MM.1S (cell line): ENCODE data around the gene ADCY9.

Experiments used
- DNase-seq: peaks from one replicate; pipeline ENCODE4 v3.0.0-alpha.2; 2015
- H2AFZ ChIP-seq: fragments of 300-600 bp; sonication (generic); 2 replicates; pipeline ENCODE4 v1.6.0; 2016; ENCODE audit warnings: antibody characterized with exemption, low read length
- H3F3A ChIP-seq: fragments of 300-600 bp; sonication (generic); 2 replicates; pipeline ENCODE4 v1.6.1; 2016; ENCODE audit warnings: mild to moderate bottlenecking, antibody characterized with exemption, low read length, moderate library complexity, mixed read lengths; ENCODE audit not compliant: insufficient read depth
- H3K27ac ChIP-seq: fragments of 300-600 bp; sonication (generic); 2 replicates; pipeline ENCODE4 v1.5.1; 2016; ENCODE audit warnings: mild to moderate bottlenecking, low read length
- H3K27me3 ChIP-seq: fragments of 300-600 bp; sonication (generic); replicated peaks from 2 replicates; pipeline ENCODE4 v1.6.0; 2016; ENCODE audit warnings: low read length; ENCODE audit not compliant: insufficient read depth
- H3K36me3 ChIP-seq: fragments of 300-600 bp; sonication (generic); replicated peaks from 2 replicates; pipeline ENCODE4 v1.6.1; 2016; ENCODE audit warnings: mild to moderate bottlenecking, low read length, mixed read lengths; ENCODE audit not compliant: insufficient read depth
- H3K4me1 ChIP-seq: fragments of 300-600 bp; sonication (generic); 2 replicates; pipeline ENCODE4 v1.6.1; 2016; ENCODE audit warnings: low read length, mixed read lengths
- H3K4me2 ChIP-seq: fragments of 300-600 bp; sonication (generic); 2 replicates; pipeline ENCODE4 v1.6.0; 2016; ENCODE audit warnings: low read depth, low read length
- H3K4me3 ChIP-seq: fragments of 300-600 bp; sonication (generic); 2 replicates; pipeline ENCODE4 v1.5.1; 2016; ENCODE audit warnings: low read length, mixed read lengths
- H3K79me2 ChIP-seq: fragments of 300-600 bp; sonication (generic); 2 replicates; pipeline ENCODE4 v1.6.1; 2016; ENCODE audit warnings: mixed run types, low read length, mixed read lengths
- H3K9ac ChIP-seq: fragments of 300-600 bp; sonication (generic); 2 replicates; pipeline ENCODE4 v1.6.1; 2016; ENCODE audit warnings: low read length, mixed read lengths
- H3K9me2 ChIP-seq: fragments of 300-600 bp; sonication (generic); replicated peaks from 2 replicates; pipeline ENCODE4 v1.6.1; 2016; ENCODE audit warnings: mild to moderate bottlenecking, low read length, mixed read lengths; ENCODE audit not compliant: insufficient read depth
- H3K9me3 ChIP-seq: fragments of 300-600 bp; sonication (generic); replicated peaks from 2 replicates; pipeline ENCODE4 v1.6.1; 2016; ENCODE audit warnings: mild to moderate bottlenecking, low read length, mixed read lengths; ENCODE audit not compliant: insufficient read depth
- H4K20me1 ChIP-seq: fragments of 300-600 bp; sonication (generic); 2 replicates; pipeline ENCODE4 v1.6.1; 2016; ENCODE audit warnings: mild to moderate bottlenecking, low read length, moderate library complexity, mixed read lengths; ENCODE audit not compliant: insufficient read depth
- EZH2 ChIP-seq: fragments of 300-600 bp; sonication (generic); optimal IDR thresholded peaks from 2 replicates; pipeline ENCODE3; 2017; ENCODE audit warnings: low read depth, mild to moderate bottlenecking, antibody characterized with exemption, low read length, mixed read lengths
- EZH2phosphoT487 ChIP-seq: fragments of 300-600 bp; sonication (generic); IDR thresholded peaks from 2 replicates; pipeline ENCODE4 v1.6.1; 2018; ENCODE audit warnings: antibody characterized with exemption, low read length
- TF ChIP-seq, protein P1 (sequence below): fragments of 300-600 bp; sonication (generic); IDR thresholded peaks from 2 replicates; pipeline ENCODE4 v1.5.1; 2016; ENCODE audit warnings: antibody characterized with exemption, low read length, mixed read lengths

ADCY9 gene

GRCh38 chr16:4124535-4125294 lies 8.5 kb upstream of the ADCY9 start:
- DNase-seq: no peak
- Histone ChIP-seq H3K79me2 (no peaks in the 10 kb centered on the region), H4K20me1 (no peaks in the 10 kb centered on the region), H3K27ac (no peak overlapping the region), H2AFZ (no peak overlapping the region), H3K4me2 (no peak overlapping the region), H3K4me3 (no peak overlapping the region), H3K36me3 (no peaks in the 10 kb centered on the region), H3K9me3 (no peaks in the 10 kb centered on the region), H3K9me2 (no peaks in the 10 kb centered on the region), H3K4me1 (no peaks in the 10 kb centered on the region), H3K27me3 (peaks cover 48% of the 10 kb centered on the region), H3F3A (no peaks in the 10 kb centered on the region), H3K9ac (no peak overlapping the region)
- TF ChIP-seq EZH2 (no peak), EZH2phosphoT487 (no peak)
- TF ChIP-seq, protein P1, sequence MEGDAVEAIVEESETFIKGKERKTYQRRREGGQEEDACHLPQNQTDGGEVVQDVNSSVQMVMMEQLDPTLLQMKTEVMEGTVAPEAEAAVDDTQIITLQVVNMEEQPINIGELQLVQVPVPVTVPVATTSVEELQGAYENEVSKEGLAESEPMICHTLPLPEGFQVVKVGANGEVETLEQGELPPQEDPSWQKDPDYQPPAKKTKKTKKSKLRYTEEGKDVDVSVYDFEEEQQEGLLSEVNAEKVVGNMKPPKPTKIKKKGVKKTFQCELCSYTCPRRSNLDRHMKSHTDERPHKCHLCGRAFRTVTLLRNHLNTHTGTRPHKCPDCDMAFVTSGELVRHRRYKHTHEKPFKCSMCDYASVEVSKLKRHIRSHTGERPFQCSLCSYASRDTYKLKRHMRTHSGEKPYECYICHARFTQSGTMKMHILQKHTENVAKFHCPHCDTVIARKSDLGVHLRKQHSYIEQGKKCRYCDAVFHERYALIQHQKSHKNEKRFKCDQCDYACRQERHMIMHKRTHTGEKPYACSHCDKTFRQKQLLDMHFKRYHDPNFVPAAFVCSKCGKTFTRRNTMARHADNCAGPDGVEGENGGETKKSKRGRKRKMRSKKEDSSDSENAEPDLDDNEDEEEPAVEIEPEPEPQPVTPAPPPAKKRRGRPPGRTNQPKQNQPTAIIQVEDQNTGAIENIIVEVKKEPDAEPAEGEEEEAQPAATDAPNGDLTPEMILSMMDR: no peak

DNA sequence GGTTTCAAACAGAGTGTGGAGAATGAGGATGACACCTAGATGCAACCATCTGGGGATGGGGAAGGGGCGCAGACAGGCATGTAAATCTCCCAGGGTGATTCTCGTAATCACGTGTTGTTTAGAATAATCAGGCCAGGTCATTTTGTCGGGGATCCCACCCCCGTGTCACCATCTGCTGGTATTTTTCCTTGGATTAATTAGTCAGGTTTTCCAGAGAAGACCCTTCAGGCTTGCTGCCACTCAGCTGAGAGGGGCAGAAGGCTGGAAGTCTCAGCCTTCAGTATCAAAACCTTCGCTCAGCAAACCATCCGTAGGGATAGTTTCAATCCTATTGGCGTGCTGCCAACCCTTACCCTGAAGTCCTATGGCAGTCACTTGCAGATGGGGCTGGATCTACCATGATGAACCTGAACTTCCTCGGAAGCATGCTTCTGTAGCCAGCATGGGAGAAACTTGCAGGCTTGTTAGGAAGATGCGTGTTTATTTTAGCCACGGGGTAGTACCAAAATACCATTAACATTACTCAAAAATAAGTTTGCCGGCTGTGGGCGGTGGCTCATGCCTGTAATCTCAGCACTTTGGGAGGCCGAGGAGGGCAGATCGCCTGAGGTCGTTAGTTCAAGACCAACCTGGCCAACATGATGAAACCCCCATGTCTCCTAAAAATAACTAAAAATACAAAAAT lies 7.5 kb upstream of the ADCY9 start:
- Histone ChIP-seq H3K79me2 (no peaks in the 10 kb centered on the region), H3K9ac (no peak overlapping the region), H3K36me3 (no peaks in the 10 kb centered on the region), H3K27me3 (peaks cover 49% of the 10 kb centered on the region), H3F3A (no peaks in the 10 kb centered on the region), H3K4me1 (no peaks in the 10 kb centered on the region), H4K20me1 (no peaks in the 10 kb centered on the region), H2AFZ (no peak overlapping the region), H3K4me2 (no peak overlapping the region), H3K9me2 (no peaks in the 10 kb centered on the region), H3K4me3 (no peak overlapping the region), H3K9me3 (no peaks in the 10 kb centered on the region), H3K27ac (no peak overlapping the region)
- no peak for DNase-seq
- no peak for TF ChIP-seq EZH2
- TF ChIP-seq EZH2phosphoT487: no peak
- TF ChIP-seq, protein P1: no peak

- Histone ChIP-seq H3K27ac (no peak overlapping the region), H3K9ac (no peak overlapping the region), H3K9me3 (no peaks in the 10 kb centered on the region), H3K4me3 (no peak overlapping the region), H4K20me1 (no peaks in the 10 kb centered on the region), H3K79me2 (no peaks in the 10 kb centered on the region), H3K4me2 (no peak overlapping the region), H3K27me3 (peaks cover 39% of the 10 kb centered on the region), H3K4me1 (no peaks in the 10 kb centered on the region), H3K9me2 (no peaks in the 10 kb centered on the region), H3K36me3 (no peaks in the 10 kb centered on the region), H2AFZ (no peak overlapping the region), H3F3A (no peaks in the 10 kb centered on the region)
- DNase-seq: no peak
- TF ChIP-seq EZH2 (no peak), EZH2phosphoT487 (no peak)
- TF ChIP-seq, protein P1: no peak
Measured at GRCh38 chr16:4120176-4120575, 3.9 kb upstream of the ADCY9 start.
